HCT116 (cell line): ENCODE results near the gene MYOM1. TPM values are rescaled to one million over a fixed set of nuclear protein-coding genes. Genes with fewer than 3 reads are reported as not detected.

Source experiments
- ATAC-seq: fragments of 200-7000 bp; cut with Tn5 transposase; 2 replicates; pipeline ENCODE4 v1.9.1; 2020; ENCODE audit warnings: mild to moderate bottlenecking, moderate library complexity
- BruUV-seq: library from RNA; stranded (reverse); fragments of 400-500 nt; replicated peaks from 2 replicates; lab custom pipeline; 2021; lab: Mats Ljungman, UMichigan
- CTCF ChIA-PET: fragments of 300-600 bp; sonication (Branson Sonifier 250); formaldehyde crosslinking; loops from one replicate; lab custom pipeline; 2021; ENCODE audit warnings: antibody characterized with exemption; lab: Charles Lee
- POLR2A ChIA-PET: fragments of 300-600, 350-600 bp; sonication (Branson Sonifier 250); formaldehyde crosslinking; loops from one replicate; lab custom pipeline; 2021; ENCODE audit warnings: antibody characterized with exemption; lab: Charles Lee
- RAD21 ChIA-PET, 2 experiments: fragments of 300-600 bp; sonication (Branson Sonifier 250); formaldehyde crosslinking; loops; one replicate each; lab custom pipeline; 2023; ENCODE audit warnings: low total read pairs in 2 of 2; ENCODE audit not compliant: uncharacterized antibody in 2 of 2, unreplicated experiment in 2 of 2, low non-redundant PET in 1 of 2; lab: Charles Lee
- DNase-seq: peaks from one replicate; pipeline ENCODE4 v3.0.0-alpha.2; 2010; ENCODE audit warnings: low read depth, low spot score
- H2AFZ ChIP-seq: fragments of 200-600 bp; shearing (Covaris generic), sonication (generic); 2 replicates; pipeline ENCODE4 v1.6.1; 2017; ENCODE audit warnings: low read depth, mixed run types, mixed read lengths, antibody characterized with exemption, low read length; ENCODE audit not compliant: poor library complexity, severe bottlenecking
- H3K27ac ChIP-seq: 2 replicates; pipeline ENCODE4 v1.5.1; 2012; ENCODE audit warnings: low read depth, low read length
- H3K27me3 ChIP-seq: fragments of 200-600 bp; sonication (generic); 2 replicates; pipeline ENCODE4 v1.6.1; 2016; ENCODE audit warnings: mixed run types, low read length, mixed read lengths; ENCODE audit not compliant: insufficient read depth
- H3K36me3 ChIP-seq, 2 experiments: fragments of 200-500 bp in 1 of 2; fragments of 200-600 bp in 1 of 2; sonication (Bioruptor generic) in 1 of 2; sonication (generic) in 1 of 2; 2 replicates each; pipeline versions ENCODE4 v1.5.1 to v1.6.1; 2014 to 2016; ENCODE audit warnings: low read length in 2 of 2, inconsistent platforms in 1 of 2, mixed read lengths in 1 of 2, mixed run types in 1 of 2; ENCODE audit not compliant: insufficient read depth in 2 of 2, control insufficient read depth in 1 of 2
- H3K4me1 ChIP-seq, 2 experiments: fragments of 200-600 bp in 1 of 2; sonication (generic) in 1 of 2; 2 replicates each; pipeline versions ENCODE4 v1.5.1 to v1.6.1; 2012 to 2017; ENCODE audit warnings: low read length in 2 of 2, inconsistent platforms in 1 of 2, mild to moderate bottlenecking in 1 of 2, mixed read lengths in 1 of 2, mixed run types in 1 of 2, moderate library complexity in 1 of 2; ENCODE audit not compliant: insufficient read depth in 2 of 2, control insufficient read depth in 1 of 2
- H3K4me2 ChIP-seq: fragments of 200-600 bp; sonication (generic); 2 replicates; pipeline ENCODE4 v1.6.1; 2017; ENCODE audit warnings: mixed run types, low read length, mixed read lengths
- H3K4me3 ChIP-seq, 2 experiments: fragments of 200-600 bp in 1 of 2; sonication (generic) in 1 of 2; replicated peaks in 1 of 2; 2 replicates each; pipeline ENCODE4 v1.5.1; 2011 to 2016; ENCODE audit warnings: low read length in 2 of 2, control low read depth in 1 of 2, low read depth in 1 of 2, mild to moderate bottlenecking in 1 of 2, mixed read lengths in 1 of 2, mixed run types in 1 of 2
- H3K79me2 ChIP-seq: fragments of 200-600 bp; sonication (generic); 2 replicates; pipeline ENCODE4 v1.6.1; 2017; ENCODE audit warnings: mild to moderate bottlenecking, mixed run types, low read length, moderate library complexity, mixed read lengths; ENCODE audit not compliant: insufficient read depth
- H3K9ac ChIP-seq: fragments of 200-600 bp; sonication (generic); 2 replicates; pipeline ENCODE4 v1.6.1; 2016; ENCODE audit warnings: low read length, mixed read lengths
- H3K9me2 ChIP-seq: fragments of 200-600 bp; sonication (generic), shearing (Covaris generic); 2 replicates; pipeline ENCODE4 v1.6.1; 2017; ENCODE audit warnings: mixed run types, mild to moderate bottlenecking, moderate library complexity; ENCODE audit not compliant: insufficient read depth
- H3K9me3 ChIP-seq, 2 experiments: fragments of 200-500 bp in 1 of 2; fragments of 200-600 bp in 1 of 2; sonication (Bioruptor generic) in 1 of 2; sonication (generic) in 1 of 2; 2 replicates each; pipeline ENCODE4 v1.6.1; 2014 to 2017; ENCODE audit warnings: low read length in 2 of 2, mixed read lengths in 2 of 2, inconsistent platforms in 1 of 2, low read depth in 1 of 2, mild to moderate bottlenecking in 1 of 2, mixed run types in 1 of 2, moderate library complexity in 1 of 2; ENCODE audit not compliant: control insufficient read depth in 1 of 2, insufficient read depth in 1 of 2
- H4K20me1 ChIP-seq: fragments of 200-600 bp; sonication (generic), shearing (Covaris generic); 2 replicates; pipeline ENCODE4 v1.6.1; 2017; ENCODE audit warnings: mixed run types, mild to moderate bottlenecking, moderate library complexity; ENCODE audit not compliant: insufficient read depth
- CBX3 ChIP-seq: IDR thresholded peaks from 2 replicates; pipeline ENCODE4 v1.6.1; 2012; ENCODE audit warnings: low read depth
- CEBPB ChIP-seq: IDR thresholded peaks from 2 replicates; pipeline ENCODE4 v1.6.1; 2012; ENCODE audit warnings: low read depth
- EGR1 ChIP-seq: IDR thresholded peaks from 2 replicates; pipeline ENCODE4 v1.6.1; 2012; ENCODE audit warnings: low read depth
- ELF1 ChIP-seq: IDR thresholded peaks from 2 replicates; pipeline ENCODE4 v1.6.1; 2012; ENCODE audit warnings: low read depth, borderline replicate concordance
- EZH2 ChIP-seq: fragments of 200-600 bp; sonication (generic); IDR thresholded peaks from 2 replicates; pipeline ENCODE4 v1.6.1; 2017; ENCODE audit warnings: antibody characterized with exemption, mixed run types
- EZH2phosphoT487 ChIP-seq: fragments of 200-600 bp; IDR thresholded peaks from 2 replicates; pipeline ENCODE4 v1.6.1; 2018; ENCODE audit warnings: antibody characterized with exemption, borderline replicate concordance
- JUND ChIP-seq: IDR thresholded peaks from 2 replicates; pipeline ENCODE4 v1.6.1; 2012
- POLR2A ChIP-seq: IDR thresholded peaks from 2 replicates; pipeline ENCODE4 v1.7.0; 2011; ENCODE audit warnings: borderline replicate concordance; ENCODE audit not compliant: insufficient read depth, insufficient read length; ENCODE audit errors: extremely low read depth
- POLR2AphosphoS5 ChIP-seq: IDR thresholded peaks from 2 replicates; pipeline ENCODE4 v1.6.1; 2011; ENCODE audit warnings: mild to moderate bottlenecking, low read depth, low read length, moderate library complexity
- RAD21 ChIP-seq: IDR thresholded peaks from 2 replicates; pipeline ENCODE4 v1.6.1; 2012; ENCODE audit warnings: low read depth, mild to moderate bottlenecking
- REST ChIP-seq: IDR thresholded peaks from 2 replicates; pipeline ENCODE4 v1.6.1; 2012; ENCODE audit warnings: low read depth
- SIN3A ChIP-seq: IDR thresholded peaks from 2 replicates; pipeline ENCODE4 v1.6.1; 2012; ENCODE audit warnings: low read depth
- SP1 ChIP-seq: IDR thresholded peaks from 2 replicates; pipeline ENCODE4 v1.6.1; 2012; ENCODE audit warnings: low read depth
- SRF ChIP-seq: IDR thresholded peaks from 2 replicates; pipeline ENCODE4 v1.6.1; 2012; ENCODE audit warnings: low read depth
- TCF7L2 ChIP-seq: IDR thresholded peaks from 2 replicates; pipeline ENCODE4 v1.7.0; 2011; ENCODE audit warnings: borderline replicate concordance, inconsistent platforms; ENCODE audit not compliant: insufficient read depth, insufficient read length; ENCODE audit errors: extremely low read depth
- YY1 ChIP-seq: IDR thresholded peaks from 2 replicates; pipeline ENCODE4 v1.6.1; 2011; ENCODE audit warnings: low read length, low read depth, moderate library complexity, mild to moderate bottlenecking; ENCODE audit not compliant: insufficient replicate concordance; ENCODE audit errors: extremely low read depth
- intact Hi-C: fragments of 100-400 bp; cut with micrococcal nuclease; formaldehyde crosslinking; loops from 2 replicates; pipeline ENCODE4 v1.10.0; 2022
- total RNA-seq: library from RNA; stranded (reverse); gene quantifications from one replicate; pipeline ENCODE4 v1.2.1, GENCODE V29; 2021; ENCODE audit not compliant: unreplicated experiment
- TF ChIP-seq, protein P1 (sequence below): IDR thresholded peaks from 2 replicates; pipeline ENCODE4 v1.6.1; 2012
- TF ChIP-seq, protein P2 (sequence below), 3 experiments: fragments of 200-600 bp in 1 of 3; sonication (generic) in 1 of 3; IDR thresholded peaks in 2 of 3; conservative IDR thresholded peaks in 1 of 3; 2 replicates each; pipeline ENCODE4 v1.5.1; 2012 to 2017; ENCODE audit warnings: low read depth in 2 of 3, low read length in 2 of 3, antibody characterized with exemption in 1 of 3, borderline replicate concordance in 1 of 3, control low read depth in 1 of 3, mild to moderate bottlenecking in 1 of 3, mixed read lengths in 1 of 3, mixed run types in 1 of 3, moderate library complexity in 1 of 3; ENCODE audit not compliant: insufficient read depth in 1 of 3

Gene MYOM1
- total RNA-seq, 1 experiment from 2014 or later = 0.52 TPM

GRCh38 chr18:3184275-3184963 is 35.3 kb downstream of the MYOM1 start:
- ChIA-PET POLR2A (no interaction called here), CTCF (interaction anchor here (1.3 to 1.4 kb wide), 2 partner anchors 9 to 33 kb away, joined by 3 read pairs; no protein-coding TSS in a partner anchor), RAD21 (no interaction called here)
- Histone ChIP-seq H3K4me2 (no peak overlapping the region), H3K4me3 (no peak overlapping the region), H3K9ac (no peak overlapping the region), H3K36me3 (no peaks in the 10 kb centered on the region), H3K4me1 (peaks cover 2 to 7% of the 10 kb centered on the region in 2 experiments; a peak in 2 of 4 replicates), H3K27me3 (no peaks in the 10 kb centered on the region), H3K9me2 (no peaks in the 10 kb centered on the region), H3K79me2 (no peaks in the 10 kb centered on the region), H4K20me1 (no peaks in the 10 kb centered on the region), H2AFZ (no peak overlapping the region), H3K9me3 (no peaks in the 10 kb centered on the region), H3K27ac (no peak overlapping the region)
- no peak for ATAC-seq
- BruUV-seq = no TSS peak
- intact Hi-C loops = no loop called here
- no peak for DNase-seq
- TF ChIP-seq CEBPB = no peak
- no peak for TF ChIP-seq EGR1
- TF ChIP-seq TCF7L2 = no peak
- TF ChIP-seq JUND = no peak
- TF ChIP-seq CBX3 = no peak
- TF ChIP-seq SRF = no peak
- TF ChIP-seq ELF1 = no peak
- no peak for TF ChIP-seq RAD21
- TF ChIP-seq SP1 = no peak
- TF ChIP-seq SIN3A = no peak
- no peak for TF ChIP-seq EZH2phosphoT487
- TF ChIP-seq EZH2 = no peak
- TF ChIP-seq POLR2AphosphoS5 = no peak
- no peak for TF ChIP-seq YY1
- TF ChIP-seq, protein P1, sequence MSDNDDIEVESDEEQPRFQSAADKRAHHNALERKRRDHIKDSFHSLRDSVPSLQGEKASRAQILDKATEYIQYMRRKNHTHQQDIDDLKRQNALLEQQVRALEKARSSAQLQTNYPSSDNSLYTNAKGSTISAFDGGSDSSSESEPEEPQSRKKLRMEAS = no peak
- no peak for TF ChIP-seq POLR2A
- TF ChIP-seq, protein P2, sequence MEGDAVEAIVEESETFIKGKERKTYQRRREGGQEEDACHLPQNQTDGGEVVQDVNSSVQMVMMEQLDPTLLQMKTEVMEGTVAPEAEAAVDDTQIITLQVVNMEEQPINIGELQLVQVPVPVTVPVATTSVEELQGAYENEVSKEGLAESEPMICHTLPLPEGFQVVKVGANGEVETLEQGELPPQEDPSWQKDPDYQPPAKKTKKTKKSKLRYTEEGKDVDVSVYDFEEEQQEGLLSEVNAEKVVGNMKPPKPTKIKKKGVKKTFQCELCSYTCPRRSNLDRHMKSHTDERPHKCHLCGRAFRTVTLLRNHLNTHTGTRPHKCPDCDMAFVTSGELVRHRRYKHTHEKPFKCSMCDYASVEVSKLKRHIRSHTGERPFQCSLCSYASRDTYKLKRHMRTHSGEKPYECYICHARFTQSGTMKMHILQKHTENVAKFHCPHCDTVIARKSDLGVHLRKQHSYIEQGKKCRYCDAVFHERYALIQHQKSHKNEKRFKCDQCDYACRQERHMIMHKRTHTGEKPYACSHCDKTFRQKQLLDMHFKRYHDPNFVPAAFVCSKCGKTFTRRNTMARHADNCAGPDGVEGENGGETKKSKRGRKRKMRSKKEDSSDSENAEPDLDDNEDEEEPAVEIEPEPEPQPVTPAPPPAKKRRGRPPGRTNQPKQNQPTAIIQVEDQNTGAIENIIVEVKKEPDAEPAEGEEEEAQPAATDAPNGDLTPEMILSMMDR (IDR thresholded peaks at IDR 0.05 in 2 of 3, conservative IDR thresholded peaks at IDR 0.05 in 1 of 3; ENCODE audit: borderline replicate concordance in 1 of 3, insufficient read depth in 1 of 3, low read depth in 2 of 3, low read length in 2 of 3) = no peak
- no peak for TF ChIP-seq REST
